B cell (primary cell): ENCODE measurements around the gene ALG3. TPM values are rescaled to one million over a fixed set of nuclear protein-coding genes. Genes with fewer than 3 reads are reported as not detected.

Experiments used
- ATAC-seq: fragments of 200-7000 bp; cut with Tn5 transposase; one replicate; pipeline ENCODE4 v1.10.0; 2021; ENCODE audit warnings: low read depth, mild to moderate bottlenecking, moderate number of reproducible peaks, moderate library complexity
- CTCF ChIA-PET: fragments of 350-600 bp; sonication (Branson Sonifier 250); formaldehyde crosslinking; loops from one replicate; lab custom pipeline; 2021; ENCODE audit warnings: antibody characterized with exemption, inconsistent platforms; lab: Charles Lee
- POLR2A ChIA-PET: fragments of 350-600 bp; sonication (Branson Sonifier 250); formaldehyde crosslinking; loops from one replicate; lab custom pipeline; 2021; ENCODE audit warnings: antibody characterized with exemption; lab: Charles Lee
- DNase-seq: peaks from one replicate; pipeline ENCODE4 v3.0.0; 2013
- H2AFZ ChIP-seq: 2 replicates; pipeline ENCODE4 v1.6.1; 2012; ENCODE audit warnings: mild to moderate bottlenecking, low read depth, low read length; ENCODE audit not compliant: insufficient read depth, poor library complexity, severe bottlenecking
- H3K27ac ChIP-seq, 2 donors: 1 replicate in 1 of 2; 2 replicates in 1 of 2; pipeline ENCODE4 v1.5.1; 2012 to 2013; ENCODE audit warnings: low read length in 2 of 2, mild to moderate bottlenecking in 2 of 2, moderate library complexity in 1 of 2
- H3K27me3 ChIP-seq, 4 experiments: fragments of 200-600 bp in 1 of 4; sonication (generic) in 1 of 4; replicated peaks in 1 of 4; 1 replicate in 2 of 4; 2 replicates in 2 of 4; pipeline versions ENCODE4 v1.6.1 to v1.7.0; 2013 to 2016; ENCODE audit warnings: low read length in 3 of 4, mild to moderate bottlenecking in 2 of 4, mixed read lengths in 1 of 4, moderate library complexity in 1 of 4; ENCODE audit not compliant: insufficient read depth in 4 of 4, control insufficient read depth in 3 of 4; ENCODE audit errors: control extremely low read depth in 1 of 4
- H3K36me3 ChIP-seq, 2 experiments: replicated peaks in 1 of 2; 1 replicate in 1 of 2; 2 replicates in 1 of 2; pipeline versions ENCODE4 v1.6.1 to v1.7.1; 2013; ENCODE audit warnings: low read length in 1 of 2; ENCODE audit not compliant: insufficient read depth in 2 of 2, control insufficient read depth in 1 of 2; ENCODE audit errors: control extremely low read depth in 1 of 2, extremely low read depth in 1 of 2
- H3K4me1 ChIP-seq, 2 donors: fragments of 200-600 bp in 1 of 2; sonication (generic) in 1 of 2; 1 replicate in 1 of 2; 2 replicates in 1 of 2; pipeline versions ENCODE4 v1.5.1 to v1.6.1; 2013 to 2017; ENCODE audit warnings: low read length in 2 of 2; ENCODE audit not compliant: control insufficient read depth in 2 of 2, insufficient read depth in 2 of 2
- H3K4me2 ChIP-seq: replicated peaks from 2 replicates; pipeline ENCODE3; 2012; ENCODE audit warnings: mild to moderate bottlenecking, low read depth, low read length; ENCODE audit not compliant: poor library complexity, severe bottlenecking
- H3K4me3 ChIP-seq, 5 experiments: fragments of 200-600 bp in 1 of 5; sonication (generic) in 1 of 5; 1 replicate in 3 of 5; 2 replicates in 2 of 5; pipeline versions ENCODE4 v1.5.1 to v1.7.0; 2011 to 2016; ENCODE audit warnings: low read length in 4 of 5, mild to moderate bottlenecking in 4 of 5, low read depth in 2 of 5, control low read depth in 1 of 5, moderate library complexity in 1 of 5; ENCODE audit not compliant: insufficient read depth in 1 of 5; ENCODE audit errors: control extremely low read depth in 1 of 5, extremely low read depth in 1 of 5
- H3K79me2 ChIP-seq: fragments of 200-600 bp; sonication (generic); one replicate; pipeline ENCODE4 v1.6.0; 2016; ENCODE audit warnings: low read length; ENCODE audit not compliant: control insufficient read depth, insufficient read depth
- H3K9ac ChIP-seq: fragments of 200-600 bp; sonication (generic); 2 replicates; pipeline ENCODE4 v1.6.1; 2017; ENCODE audit warnings: mild to moderate bottlenecking, low read length, moderate library complexity
- H3K9me3 ChIP-seq, 3 donors: one replicate each; pipeline versions ENCODE4 v1.6.1 to v1.7.1; 2013; ENCODE audit warnings: low read length in 2 of 3; ENCODE audit not compliant: control insufficient read depth in 2 of 3, insufficient read depth in 1 of 3; ENCODE audit errors: control extremely low read depth in 1 of 3
- H4K20me1 ChIP-seq: 2 replicates; pipeline ENCODE4 v1.6.0; 2012; ENCODE audit warnings: mild to moderate bottlenecking, low read length; ENCODE audit not compliant: insufficient read depth, control insufficient read depth, poor library complexity, severe bottlenecking
- H3K27ac Mint-ChIP-seq: one replicate; pipeline ENCODE4 v1.8.0; 2021; ENCODE audit warnings: mixed read lengths
- H3K27me3 Mint-ChIP-seq: one replicate; pipeline ENCODE4 v1.8.0; 2021; ENCODE audit warnings: mixed read lengths
- H3K4me1 Mint-ChIP-seq: one replicate; pipeline ENCODE4 v1.8.0; 2021; ENCODE audit warnings: mixed read lengths
- H3K4me3 Mint-ChIP-seq: one replicate; pipeline ENCODE4 v1.8.0; 2021; ENCODE audit warnings: mixed read lengths
- H3K9me3 Mint-ChIP-seq: one replicate; pipeline ENCODE4 v1.8.0; 2022; ENCODE audit warnings: mixed read lengths; ENCODE audit not compliant: insufficient read depth
- CTCF ChIP-seq: fragments of 200-600 bp; IDR thresholded peaks from one replicate; pipeline ENCODE4 v1.8.0; 2022; ENCODE audit warnings: antibody characterized with exemption, mild to moderate bottlenecking
- EZH2 ChIP-seq: IDR thresholded peaks from 2 replicates; pipeline ENCODE4 v1.6.1; 2012; ENCODE audit warnings: borderline replicate concordance, low read depth, mild to moderate bottlenecking, moderate library complexity, low read length; ENCODE audit not compliant: insufficient read depth, poor library complexity, severe bottlenecking
- WGBS: methylation state at CpG from one replicate; pipeline ENCODE4 v1.1.5; 2013; ENCODE audit warnings: missing lambda C conversion rate; ENCODE audit not compliant: insufficient coverage; 5-methylcytosine and 5-hydroxymethylcytosine counted together
- intact Hi-C: fragments of 100-400 bp; cut with micrococcal nuclease; formaldehyde crosslinking; loops from one replicate; pipeline ENCODE4 v1.10.0; 2022
- polyA plus RNA-seq: library from polyadenylated mRNA; depleted of rRNA; stranded (reverse); fragments of >200 nt; gene quantifications from 2 replicates; pipeline ENCODE4 v1.2.3, GENCODE V29; 2012
- total RNA-seq, 2 donors: library from RNA; stranded (reverse); fragments of 120-200 nt in 1 of 2; gene quantifications; 1 replicate in 1 of 2; 2 replicates in 1 of 2; pipeline versions ENCODE4 v1.2.3 to v1.2.4, GENCODE V29; 2013 to 2022

Gene ALG3
- total and polyA plus RNA-seq, 2 donors (not counting 1 experiment from before 2014, with no cell fraction given): 36.1 to 38.6 TPM

- H4K20me1 ChIP-seq: peaks cover 7% of the 10 kb centered on the region
- intact Hi-C loops: loop anchor here (5.0 kb wide), 2 partner anchors 278 to 598 kb away; partner anchors contain the start of genes ABCC5 and YEATS2
- H3K4me3 Mint-ChIP-seq: no peak overlapping the region
- no peaks in the 10 kb centered on the region for H3K9me3 Mint-ChIP-seq
- no peak for DNase-seq
- peaks cover 9% of the 10 kb centered on the region for H3K27me3 Mint-ChIP-seq
- no peak for ATAC-seq
- no peak overlapping the region for H2AFZ ChIP-seq
- peaks cover 0 to 7% of the 10 kb centered on the region in 2 experiments for H3K36me3 ChIP-seq
- CTCF ChIA-PET: no interaction called here
- no peak overlapping the region for H3K4me3 ChIP-seq
- H3K79me2 ChIP-seq: peaks cover 22% of the 10 kb centered on the region
- H3K27ac ChIP-seq: no peak overlapping the region
- H3K27ac Mint-ChIP-seq: no peak overlapping the region
- H3K4me2 ChIP-seq: no peak overlapping the region
- WGBS: 77% methylated on average over 2 of the region's 3 CpGs
- peaks cover 21% of the 10 kb centered on the region for H3K4me1 Mint-ChIP-seq
- POLR2A ChIA-PET: no interaction called here
- no peak for TF ChIP-seq CTCF
- TF ChIP-seq EZH2: no peak
- H3K27me3 ChIP-seq: peaks cover 0 to 6% (median under 1%) of the 10 kb centered on the region in 4 experiments
- H3K9ac ChIP-seq: no peak overlapping the region
- peaks cover 12 to 17% of the 10 kb centered on the region in 2 donors for H3K4me1 ChIP-seq
- H3K9me3 ChIP-seq: no peaks in the 10 kb centered on the region
These were observed 47.0 kb upstream of the ALG3 start for GRCh38 chr3:184295771-184296170.

- WGBS: 99% methylated on average over 20 of the region's 21 CpGs
These were observed 43.1 kb upstream of the ALG3 start for GRCh38 chr3:184291738-184292445.

More at GRCh38 chr3:184291738-184292445, 43.1 kb upstream of the ALG3 start:
- Histone ChIP-seq H3K4me3 (no peak overlapping the region), H2AFZ (no peak overlapping the region), H3K36me3 (no peaks in the 10 kb centered on the region), H3K27me3 (peaks cover 0 to 10% (median 3%) of the 10 kb centered on the region in 4 experiments), H3K9me3 (no peaks in the 10 kb centered on the region), H3K4me1 (no peaks in the 10 kb centered on the region), H3K9ac (no peak overlapping the region), H3K4me2 (no peak overlapping the region), H3K27ac (no peak overlapping the region), H3K79me2 (no peaks in the 10 kb centered on the region), H4K20me1 (no peaks in the 10 kb centered on the region)
- ATAC-seq (no peak), DNase-seq (no peak)
- TF ChIP-seq CTCF (no peak), EZH2 (no peak)
- Mint-ChIP-seq H3K27me3 (peaks cover 15% of the 10 kb centered on the region), H3K4me1 (no peaks in the 10 kb centered on the region), H3K27ac (no peak overlapping the region), H3K9me3 (no peaks in the 10 kb centered on the region), H3K4me3 (no peak overlapping the region)
- ChIA-PET CTCF (no interaction called here), POLR2A (no interaction called here)
- intact Hi-C loops: no loop called here
